GM18951 (cell line): Measurements from ENCODE around the gene PDIA6.

Experiments used
- POLR2A ChIP-seq: IDR thresholded peaks from 4 replicates; pipeline ENCODE4 v1.6.1; 2011; ENCODE audit warnings: mild to moderate bottlenecking; ENCODE audit not compliant: insufficient read length, insufficient read depth; ENCODE audit errors: extremely low read depth
- in situ Hi-C: fragments of 300-500 bp; cut with MboI; formaldehyde crosslinking; loops from one replicate; pipeline ENCODE4 v1.12.0; 2022; ENCODE audit warnings: low sequenced_read_pairs, mixed read lengths, inconsistent platforms; ENCODE audit not compliant: unreplicated experiment

The PDIA6 gene

GRCh38 chr2:10768063-10768507, 44.5 kb downstream of the PDIA6 start:
- in situ Hi-C loops: no loop called here
- no peak for TF ChIP-seq POLR2A

- TF ChIP-seq POLR2A: no peak
- in situ Hi-C loops: no loop called here
Observed at GRCh38 chr2:10765914-10766313, 46.7 kb downstream of the PDIA6 start.

DNA sequence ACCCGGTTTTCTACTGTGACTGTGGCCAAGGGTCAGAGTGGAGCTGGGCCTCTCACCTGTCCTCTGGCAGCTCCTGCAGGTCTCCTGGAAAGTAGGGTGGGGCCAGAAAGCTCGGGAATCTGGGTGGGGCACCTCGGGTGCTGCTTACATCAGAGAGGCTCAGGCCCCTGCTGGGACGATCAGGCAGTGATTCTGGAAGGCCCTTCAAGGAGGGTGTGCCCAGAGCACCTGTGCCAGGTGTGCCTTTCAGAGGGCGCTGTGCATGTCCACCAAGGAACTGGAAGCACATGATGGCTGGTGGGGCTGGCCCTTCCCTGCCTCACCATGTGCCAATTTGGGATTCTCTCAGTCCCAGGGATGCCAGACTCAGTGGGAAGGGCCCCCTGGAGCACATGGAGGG, 47.1 kb downstream of the PDIA6 start:
- TF ChIP-seq POLR2A: no peak
- in situ Hi-C loops: no loop called here

DNA sequence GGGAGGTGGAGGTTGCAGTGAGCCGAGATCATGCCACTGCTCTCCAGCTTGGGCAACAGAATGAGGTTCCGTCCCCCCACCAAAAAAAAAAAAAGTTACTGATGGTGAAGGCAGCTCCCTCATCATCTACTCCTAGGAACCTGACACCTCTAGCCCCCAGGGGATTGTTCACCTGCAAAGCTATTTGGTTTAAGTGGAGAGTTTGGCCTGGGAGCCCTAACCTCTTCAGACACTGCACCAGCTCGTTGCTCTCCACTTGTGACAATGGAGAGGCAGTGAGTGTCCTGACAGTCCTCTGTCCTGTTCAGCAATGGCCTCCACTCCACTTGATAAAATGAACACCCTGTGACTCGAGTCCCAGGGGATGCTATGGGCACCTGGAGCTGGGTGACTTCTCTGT, 47.7 kb downstream of the PDIA6 start:
- TF ChIP-seq POLR2A: no peak
- in situ Hi-C loops: no loop called here

DNA sequence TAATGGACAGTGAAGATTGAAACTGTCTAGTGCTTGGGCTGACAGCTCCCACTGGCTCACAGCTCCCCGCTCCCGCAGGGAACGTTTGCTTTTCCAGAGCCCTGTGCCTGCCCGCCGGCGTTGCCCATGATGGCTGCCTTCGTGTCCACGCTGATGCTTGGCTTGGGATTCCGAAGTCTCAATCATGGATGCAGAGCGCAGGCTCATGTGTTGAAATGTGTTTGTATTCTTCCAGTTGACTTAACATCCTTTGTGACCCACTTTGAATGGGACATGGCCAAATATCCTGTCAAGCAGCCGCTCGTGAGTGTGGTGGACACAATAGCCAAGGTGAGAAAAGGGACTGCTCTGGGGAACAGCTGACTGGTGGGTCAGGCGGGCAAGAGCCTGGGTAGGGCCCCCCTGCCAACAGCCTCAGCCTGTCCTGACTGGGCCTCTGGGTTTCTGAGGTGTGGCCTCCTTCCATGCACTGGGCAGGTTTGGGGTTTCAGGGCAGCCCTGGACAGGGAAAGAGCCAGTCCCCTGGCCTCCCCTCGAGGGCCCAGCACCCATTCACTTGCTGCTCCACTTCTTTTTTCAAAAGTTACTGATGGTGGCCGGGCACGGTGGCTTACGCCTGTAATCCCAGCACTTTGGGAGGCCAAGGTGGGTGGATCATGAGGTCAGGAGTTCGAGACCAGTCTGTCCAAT, 48.3 kb downstream of the PDIA6 start:
- TF ChIP-seq POLR2A: no peak
- in situ Hi-C loops: no loop called here

GRCh38 chr2:10763461-10763800, 49.2 kb downstream of the PDIA6 start:
- TF ChIP-seq POLR2A: no peak
- in situ Hi-C loops: no loop called here

GRCh38 chr2:10762651-10763460, 49.7 kb downstream of the PDIA6 start:
- in situ Hi-C loops: no loop called here
- no peak for TF ChIP-seq POLR2A

DNA sequence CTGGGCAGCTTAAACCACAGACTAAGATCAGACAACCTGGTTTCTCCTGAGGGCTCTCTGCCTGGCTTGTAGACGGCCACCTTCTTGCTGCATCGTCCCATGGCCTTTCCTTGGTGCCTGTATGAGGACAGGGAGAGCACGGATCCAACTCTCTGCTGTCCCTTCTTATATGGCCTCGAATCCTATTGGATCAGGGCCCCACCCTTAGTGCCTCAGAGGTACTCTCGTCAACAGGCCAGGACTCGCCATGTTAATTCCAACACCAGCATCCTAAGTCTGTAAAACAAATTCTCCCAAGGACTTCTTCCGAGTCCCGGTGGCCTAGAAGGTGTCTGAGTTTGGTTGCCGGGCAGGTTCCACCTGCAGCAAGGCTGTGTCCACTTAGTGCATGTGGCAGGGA, 51.0 kb downstream of the PDIA6 start:
- in situ Hi-C loops: no loop called here
- TF ChIP-seq POLR2A: no peak

DNA sequence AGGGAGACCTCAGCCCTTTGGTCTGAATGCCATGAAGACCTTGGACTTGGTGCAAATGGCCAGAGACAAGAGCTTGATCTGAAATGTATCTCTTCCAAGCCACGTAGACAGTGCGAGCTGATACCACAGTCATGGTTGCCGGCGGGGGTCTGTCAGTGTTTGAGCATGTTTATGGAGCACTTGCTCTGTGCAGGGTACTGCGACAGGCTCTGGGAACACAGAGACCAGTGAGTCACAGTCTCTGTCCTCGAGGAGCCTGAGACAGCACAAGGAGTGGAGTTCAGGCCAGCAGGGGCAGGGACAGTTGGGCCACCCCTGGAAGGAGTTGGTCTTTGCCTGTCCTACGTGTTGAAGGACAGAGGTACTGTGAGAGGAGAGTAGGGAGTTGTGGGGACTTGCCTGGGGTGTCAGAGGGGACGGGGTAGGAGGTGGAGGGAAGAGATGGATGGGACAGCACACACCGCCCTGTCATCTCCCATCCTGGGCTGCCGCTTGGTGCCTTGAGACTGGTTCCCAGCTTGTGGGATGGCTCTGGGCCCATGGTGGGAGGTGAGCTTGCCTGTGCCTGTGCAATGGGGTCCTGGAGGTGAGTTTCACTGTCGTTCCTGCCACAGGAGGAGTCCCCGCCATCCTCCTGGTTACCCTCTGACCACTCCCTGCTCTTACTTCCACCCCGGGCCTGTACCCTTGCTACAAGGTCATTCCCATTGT, 51.6 kb downstream of the PDIA6 start:
- TF ChIP-seq POLR2A: no peak
- in situ Hi-C loops: no loop called here

GRCh38 chr2:10759151-10759714, 53.4 kb downstream of the PDIA6 start:
- in situ Hi-C loops: no loop called here
- TF ChIP-seq POLR2A: no peak

DNA sequence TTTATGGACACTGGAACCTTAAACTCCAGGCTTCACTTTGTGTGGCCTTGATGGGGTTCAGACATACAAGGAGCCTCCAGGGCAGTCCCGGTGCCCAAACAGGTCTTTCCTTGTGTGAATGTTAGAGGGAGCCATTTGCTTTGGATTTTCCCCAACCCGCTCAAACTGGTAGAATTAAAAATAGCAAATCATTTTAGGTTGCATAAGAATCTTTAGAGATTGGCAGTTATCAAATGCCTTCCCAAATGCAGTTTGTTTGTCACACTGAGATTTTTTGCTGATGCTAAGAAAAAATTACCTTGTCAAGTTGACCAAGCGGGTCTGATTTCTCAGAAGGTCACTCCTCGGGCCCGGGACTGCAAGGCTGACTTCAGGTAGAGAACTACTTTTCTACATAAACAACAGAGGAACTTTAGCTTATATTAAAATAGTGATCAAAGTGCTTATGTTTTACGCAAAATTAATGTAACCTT, 54.7 kb downstream of the PDIA6 start:
- in situ Hi-C loops: no loop called here
- TF ChIP-seq POLR2A: no peak

GRCh38 chr2:10755621-10756020, 57.0 kb downstream of the PDIA6 start:
- in situ Hi-C loops: no loop called here
- TF ChIP-seq POLR2A: no peak

- TF ChIP-seq POLR2A: no peak
- in situ Hi-C loops: no loop called here
Observed at GRCh38 chr2:10753876-10754275, 58.7 kb downstream of the PDIA6 start.
